ENCODE measurements around the gene GABPB2.
"Not testable (repeated sequence)": the region's sequence is repeated elsewhere in the genome, so short reads cannot be mapped to it uniquely, and the experiment has no call there.

GABPB2 gene

GRCh38 chr1:151060007-151060656, 10.4 kb upstream of the GABPB2 start, which contains the start of gene MLLT11:
Gene MLLT11 (plus strand): TSS chr1:151060397. CDS start chr1:151067225, 6,828 bp downstream.
- peak; percentile 27 for DNase-seq

- no peak for DNase-seq
These were observed 9.7 kb upstream of the GABPB2 start for GRCh38 chr1:151060657-151061421.

GRCh38 chr1:151061704-151062103, 8.9 kb upstream of the GABPB2 start:
- DNase-seq, result no peak

DNA sequence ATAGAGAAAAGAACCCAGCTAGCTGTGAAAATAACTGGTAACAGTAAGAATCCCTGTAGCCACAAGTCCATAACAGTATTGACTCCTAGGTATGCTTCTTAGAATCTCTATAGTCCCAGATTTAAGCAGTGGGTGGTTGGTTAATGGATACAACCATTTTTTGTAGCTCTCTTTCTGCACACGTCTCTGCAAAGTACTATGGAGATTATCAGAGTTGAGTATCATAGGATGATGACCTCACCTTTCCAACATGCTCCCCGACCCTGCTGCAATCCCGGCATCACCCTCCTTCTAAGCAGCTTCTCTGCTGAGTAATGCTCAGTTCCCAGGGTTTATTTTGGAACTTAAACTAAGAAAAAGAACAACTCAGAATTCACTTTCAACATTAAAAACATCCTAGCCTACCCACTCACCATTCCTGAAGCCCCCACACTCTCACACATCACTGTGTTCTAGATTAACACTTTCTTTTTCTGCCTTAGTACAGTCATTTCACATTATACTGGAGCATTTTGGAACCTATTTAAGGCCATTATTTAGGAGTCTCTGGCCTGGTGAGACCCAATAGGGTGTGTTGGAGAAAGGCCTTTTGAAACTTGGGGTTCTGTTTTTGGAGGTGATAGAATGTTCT, 7.7 kb upstream of the GABPB2 start:
- no peak for DNase-seq

- no peak for DNase-seq
These were observed 5.4 kb upstream of the GABPB2 start for GRCh38 chr1:151065089-151065645.

- DNase-seq, result no peak
These were observed 3.4 kb upstream of the GABPB2 start for GRCh38 chr1:151067185-151067584.

- no peak for DNase-seq
These were observed 1.5 kb upstream of the GABPB2 start for GRCh38 chr1:151069103-151069486.

DNA sequence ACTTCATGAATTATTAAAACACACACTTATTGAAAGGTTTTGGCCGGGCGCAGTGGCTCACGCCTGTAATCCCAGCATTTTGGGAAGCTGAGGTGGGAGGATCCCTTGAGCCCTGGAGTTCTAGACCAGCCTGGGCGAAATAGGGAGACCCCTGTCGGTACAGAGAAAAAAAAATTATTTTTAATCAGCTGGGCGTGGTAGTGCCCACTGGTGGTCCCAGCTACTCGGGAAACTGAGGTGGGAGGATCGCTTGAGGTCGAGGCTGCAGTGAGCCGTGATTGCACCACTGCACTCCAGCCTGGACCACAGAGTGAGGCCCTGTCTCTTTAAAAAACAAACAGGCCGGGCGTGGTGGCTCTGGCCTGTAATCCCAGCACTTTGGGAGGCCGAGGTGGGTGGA, 1.7 kb downstream of the GABPB2 start:
- DNase-seq, result no peak

DNA sequence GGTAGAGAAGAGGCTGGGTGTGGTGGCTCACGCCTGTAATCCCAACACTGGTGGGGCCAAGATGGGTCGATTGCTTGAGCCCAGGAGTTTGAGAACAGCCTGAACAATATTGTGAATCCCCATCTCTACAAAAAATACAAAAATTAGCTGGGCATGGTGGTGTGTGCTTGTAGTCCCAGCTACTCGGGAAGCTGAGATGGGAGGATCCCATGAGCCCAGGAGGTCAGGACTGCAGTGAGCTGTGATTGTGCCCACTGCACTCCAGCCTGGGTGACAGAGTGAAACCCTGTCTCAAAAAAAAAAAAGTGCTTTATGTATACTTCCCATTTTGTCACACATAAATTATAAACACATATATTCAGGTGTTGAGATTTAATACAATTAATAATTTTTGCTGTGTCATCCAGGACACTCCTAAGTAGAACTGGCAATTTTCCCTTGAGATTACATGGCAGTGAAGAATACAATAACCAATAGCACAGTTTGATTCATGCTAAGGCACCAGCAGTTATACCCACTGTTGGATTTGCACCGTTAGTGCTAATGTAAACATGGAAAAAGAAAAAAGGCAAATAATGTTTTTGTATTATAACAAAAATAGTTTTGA, 15.5 kb downstream of the GABPB2 start:
- no peak for DNase-seq

GRCh38 chr1:151097426-151097825, 26.9 kb downstream of the GABPB2 start:
- DNase-seq, result not testable (repeated sequence)

- no peak for DNase-seq
These were observed 27.6 kb downstream of the GABPB2 start for GRCh38 chr1:151098126-151098525.

GRCh38 chr1:151104630-151105029, 34.1 kb downstream of the GABPB2 start:
- no peak for DNase-seq

GRCh38 chr1:151106894-151107293, 36.3 kb downstream of the GABPB2 start:
- DNase-seq, result no peak

DNA sequence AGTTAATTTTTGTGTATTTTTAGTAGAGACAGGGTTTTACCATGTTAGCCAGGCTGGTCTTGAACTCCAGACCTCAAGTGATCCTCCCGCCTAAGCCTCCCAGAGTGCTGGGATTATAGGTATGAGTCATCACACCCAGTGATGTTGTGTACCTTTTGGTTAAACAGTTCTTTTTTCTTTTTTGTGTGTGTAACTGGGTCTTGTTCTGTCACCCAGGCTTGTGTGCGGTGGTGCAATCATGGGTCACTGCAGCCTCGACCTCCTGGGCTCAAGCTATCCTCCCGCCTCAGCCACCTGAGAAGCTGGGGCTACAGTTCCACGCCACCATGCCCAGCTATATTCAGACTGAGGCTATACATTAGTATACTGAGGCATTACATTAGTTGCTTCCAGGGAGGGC, 37.8 kb downstream of the GABPB2 start:
- no peak for DNase-seq

GRCh38 chr1:151113877-151114276, 43.3 kb downstream of the GABPB2 start:
- DNase-seq, result no peak

DNA sequence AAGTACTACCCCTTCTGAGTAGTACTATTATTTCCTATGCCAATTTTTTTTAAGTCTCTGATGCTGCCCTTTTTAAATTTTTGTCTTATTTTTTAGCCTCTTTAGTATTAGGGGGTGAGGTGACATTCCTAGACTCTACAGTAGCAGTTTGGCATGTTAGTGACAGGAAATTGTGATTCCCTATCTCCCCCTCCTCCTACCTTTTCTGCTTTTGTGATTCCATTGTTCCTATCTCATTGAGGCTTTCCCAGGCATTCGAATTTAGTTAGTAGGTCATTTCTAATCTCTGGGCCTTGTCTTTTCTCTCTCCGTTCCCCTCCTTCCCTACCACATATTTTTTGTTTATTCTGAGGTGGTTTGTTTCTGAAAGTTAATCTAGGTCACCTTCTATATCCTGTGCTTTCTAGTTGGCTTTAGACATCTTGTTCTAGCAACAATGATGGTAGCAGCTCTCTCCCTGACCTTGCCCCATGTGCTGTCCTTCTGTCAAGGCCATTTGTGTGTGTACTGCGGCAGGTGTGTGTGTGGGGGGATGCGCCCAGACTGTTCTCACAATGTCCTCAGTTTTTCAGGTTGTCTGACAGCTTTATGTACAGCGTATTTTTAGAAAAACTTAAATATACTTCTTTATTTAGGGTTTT, 54.3 kb downstream of the GABPB2 start:
- DNase-seq, result no peak

- DNase-seq, result no peak
These were observed 58.2 kb downstream of the GABPB2 start for GRCh38 chr1:151128800-151129199.

- DNase-seq, result no peak
These were observed 60.5 kb downstream of the GABPB2 start for GRCh38 chr1:151130987-151131586.

- no peak for DNase-seq
These were observed 61.3 kb downstream of the GABPB2 start for GRCh38 chr1:151131701-151132334.

- DNase-seq, result no peak
These were observed 61.9 kb downstream of the GABPB2 start for GRCh38 chr1:151132335-151133017.

Measured in GDM1 (cell line).